BJ (cell line): ENCODE results near the gene NECTIN2. TPM values are rescaled to one million over a fixed set of nuclear protein-coding genes. Genes with fewer than 3 reads are reported as not detected.
A peak's percentile ranks its signal among the peaks of the same experiment; 100 is the strongest.

Experiments used
- CTCF ChIA-PET: fragments of 350-600 bp; formaldehyde crosslinking; extraction: SDS; loops from one replicate; lab custom pipeline; 2021; ENCODE audit warnings: antibody characterized with exemption, inconsistent platforms; lab: Yijun Ruan, JAX
- POLR2A ChIA-PET: fragments of 300-600 bp; sonication (Branson Sonifier 250); formaldehyde crosslinking; extraction: SDS; loops from one replicate; lab custom pipeline; 2021; ENCODE audit warnings: antibody characterized with exemption; lab: Charles Lee
- DNase-seq: peaks from one replicate; pipeline ENCODE4 v3.0.0-alpha.2; 2011; ENCODE audit warnings: low read depth
- H3K27me3 ChIP-seq: 2 replicates; pipeline ENCODE4 v1.6.0; 2011; ENCODE audit warnings: low read length; ENCODE audit not compliant: control insufficient read depth, insufficient read depth
- H3K36me3 ChIP-seq: 2 replicates; pipeline ENCODE4 v1.5.1; 2011; ENCODE audit warnings: low read length; ENCODE audit not compliant: control insufficient read depth, insufficient read depth
- H3K4me3 ChIP-seq: 2 replicates; pipeline ENCODE4 v1.5.1; 2011; ENCODE audit warnings: low read depth, mild to moderate bottlenecking, control low read depth, low read length
- polyA plus RNA-seq: library from polyadenylated mRNA; depleted of rRNA; stranded (reverse); fragments of >200 nt; gene quantifications from 2 replicates; pipeline ENCODE4 v1.2.3, GENCODE V29; 2011
- TF ChIP-seq, protein P1 (sequence below): IDR thresholded peaks from 2 replicates; pipeline ENCODE4 v1.5.1; 2011; ENCODE audit warnings: low read depth, mild to moderate bottlenecking, control low read depth, inconsistent platforms, low read length, moderate library complexity; ENCODE audit not compliant: insufficient read depth

NECTIN2 gene
- polyA plus RNA-seq, 1 experiment = 107 TPM

DNA sequence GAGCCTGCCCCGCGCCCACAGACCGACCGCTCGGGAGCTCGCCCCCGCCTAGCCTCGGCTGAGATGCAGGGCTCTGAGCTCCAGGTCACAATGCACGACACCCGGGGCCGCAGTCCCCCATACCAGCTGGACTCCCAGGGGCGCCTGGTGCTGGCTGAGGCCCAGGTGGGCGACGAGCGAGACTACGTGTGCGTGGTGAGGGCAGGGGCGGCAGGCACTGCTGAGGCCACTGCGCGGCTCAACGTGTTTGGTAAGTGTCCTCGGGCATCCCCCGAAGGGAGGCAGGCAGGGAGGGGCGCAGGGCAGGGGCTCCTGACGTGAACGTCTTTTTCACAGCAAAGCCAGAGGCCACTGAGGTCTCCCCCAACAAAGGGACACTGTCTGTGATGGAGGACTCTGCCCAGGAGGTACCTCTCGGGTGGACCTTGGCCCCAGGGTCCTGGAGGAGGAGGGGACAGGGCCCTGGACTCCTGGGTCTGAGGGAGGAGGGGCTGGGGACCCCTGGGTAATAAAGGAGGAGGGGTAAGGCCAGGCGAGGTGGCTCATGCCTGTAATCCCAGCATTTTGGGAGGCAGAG lies 33.9 kb upstream of the NECTIN2 start:
- no peak for DNase-seq
- Histone ChIP-seq H3K36me3 (peaks cover 7% of the 10 kb centered on the region), H3K4me3 (no peak overlapping the region), H3K27me3 (no peaks in the 10 kb centered on the region; the same call in 1 of the 2 replicates)
- ChIA-PET CTCF (interaction anchor here (0.9 kb wide), 1 partner anchor 28 kb away, joined by 3 read pairs; no protein-coding TSS in a partner anchor), POLR2A (no interaction called here)
- TF ChIP-seq, protein P1, sequence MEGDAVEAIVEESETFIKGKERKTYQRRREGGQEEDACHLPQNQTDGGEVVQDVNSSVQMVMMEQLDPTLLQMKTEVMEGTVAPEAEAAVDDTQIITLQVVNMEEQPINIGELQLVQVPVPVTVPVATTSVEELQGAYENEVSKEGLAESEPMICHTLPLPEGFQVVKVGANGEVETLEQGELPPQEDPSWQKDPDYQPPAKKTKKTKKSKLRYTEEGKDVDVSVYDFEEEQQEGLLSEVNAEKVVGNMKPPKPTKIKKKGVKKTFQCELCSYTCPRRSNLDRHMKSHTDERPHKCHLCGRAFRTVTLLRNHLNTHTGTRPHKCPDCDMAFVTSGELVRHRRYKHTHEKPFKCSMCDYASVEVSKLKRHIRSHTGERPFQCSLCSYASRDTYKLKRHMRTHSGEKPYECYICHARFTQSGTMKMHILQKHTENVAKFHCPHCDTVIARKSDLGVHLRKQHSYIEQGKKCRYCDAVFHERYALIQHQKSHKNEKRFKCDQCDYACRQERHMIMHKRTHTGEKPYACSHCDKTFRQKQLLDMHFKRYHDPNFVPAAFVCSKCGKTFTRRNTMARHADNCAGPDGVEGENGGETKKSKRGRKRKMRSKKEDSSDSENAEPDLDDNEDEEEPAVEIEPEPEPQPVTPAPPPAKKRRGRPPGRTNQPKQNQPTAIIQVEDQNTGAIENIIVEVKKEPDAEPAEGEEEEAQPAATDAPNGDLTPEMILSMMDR = no peak

- H3K4me3 ChIP-seq = no peak overlapping the region
- TF ChIP-seq, protein P1 = peak; percentile 8; the same call in 1 of the 2 replicates
- ChIA-PET CTCF (interaction anchor here (0.7 kb wide), 1 partner anchor 18 kb away, joined by 4 read pairs; no protein-coding TSS in a partner anchor), POLR2A (no interaction called here)
- no peaks in the 10 kb centered on the region for H3K27me3 ChIP-seq
- no peak for DNase-seq
- peaks cover 7% of the 10 kb centered on the region for H3K36me3 ChIP-seq
These were observed 32.8 kb upstream of the NECTIN2 start for GRCh38 chr19:44813070-44813840.

DNA sequence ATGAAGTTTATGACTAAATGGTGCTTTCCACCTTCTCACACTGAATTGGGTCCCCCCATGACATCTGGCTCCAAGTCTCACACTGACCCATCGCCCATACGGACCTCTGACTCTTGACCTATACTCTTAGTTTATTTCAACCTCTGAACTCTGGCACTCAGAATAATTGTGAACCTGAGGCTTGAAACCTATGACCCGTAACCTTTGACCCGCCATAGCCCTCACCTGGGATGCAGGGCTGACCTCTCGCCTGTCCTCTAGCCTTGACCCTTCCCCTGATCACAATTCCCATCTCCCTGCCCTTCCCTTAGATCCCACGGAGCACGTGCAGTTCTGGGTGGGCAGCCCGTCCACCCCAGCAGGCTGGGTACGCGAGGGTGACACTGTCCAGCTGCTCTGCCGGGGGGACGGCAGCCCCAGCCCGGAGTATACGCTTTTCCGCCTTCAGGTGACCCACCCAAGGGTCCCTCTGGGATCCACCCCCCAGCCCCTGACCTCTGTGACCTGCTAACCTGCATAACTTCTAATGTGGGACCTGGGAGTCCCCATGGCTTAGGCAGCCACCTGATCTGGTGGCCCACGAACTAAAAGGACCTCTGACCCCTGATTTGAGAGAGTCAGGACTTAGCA lies 32.1 kb upstream of the NECTIN2 start:
- TF ChIP-seq, protein P1 = no peak
- Histone ChIP-seq H3K4me3 (no peak overlapping the region), H3K36me3 (peaks cover 7% of the 10 kb centered on the region), H3K27me3 (no peaks in the 10 kb centered on the region)
- POLR2A ChIA-PET = no interaction called here
- no peak for DNase-seq
- CTCF ChIA-PET = no interaction called here

DNA sequence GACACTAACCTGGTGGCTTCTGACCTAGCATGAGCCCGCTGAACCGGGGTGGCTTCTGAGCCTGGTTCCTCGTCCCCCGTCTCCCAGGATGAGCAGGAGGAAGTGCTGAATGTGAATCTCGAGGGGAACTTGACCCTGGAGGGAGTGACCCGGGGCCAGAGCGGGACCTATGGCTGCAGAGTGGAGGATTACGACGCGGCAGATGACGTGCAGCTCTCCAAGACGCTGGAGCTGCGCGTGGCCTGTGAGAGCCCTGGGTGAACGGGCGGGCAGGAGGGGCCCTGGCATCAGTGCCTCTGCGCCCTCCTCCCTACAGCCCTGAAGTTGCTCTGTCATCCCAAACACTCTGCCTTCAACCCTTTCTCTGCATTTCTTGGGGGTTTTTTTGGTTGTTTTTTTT lies 31.6 kb upstream of the NECTIN2 start:
- CTCF ChIA-PET = no interaction called here
- Histone ChIP-seq H3K36me3 (peaks cover 7% of the 10 kb centered on the region), H3K4me3 (no peak overlapping the region), H3K27me3 (no peaks in the 10 kb centered on the region)
- no peak for DNase-seq
- POLR2A ChIA-PET = no interaction called here
- TF ChIP-seq, protein P1 = no peak

DNA sequence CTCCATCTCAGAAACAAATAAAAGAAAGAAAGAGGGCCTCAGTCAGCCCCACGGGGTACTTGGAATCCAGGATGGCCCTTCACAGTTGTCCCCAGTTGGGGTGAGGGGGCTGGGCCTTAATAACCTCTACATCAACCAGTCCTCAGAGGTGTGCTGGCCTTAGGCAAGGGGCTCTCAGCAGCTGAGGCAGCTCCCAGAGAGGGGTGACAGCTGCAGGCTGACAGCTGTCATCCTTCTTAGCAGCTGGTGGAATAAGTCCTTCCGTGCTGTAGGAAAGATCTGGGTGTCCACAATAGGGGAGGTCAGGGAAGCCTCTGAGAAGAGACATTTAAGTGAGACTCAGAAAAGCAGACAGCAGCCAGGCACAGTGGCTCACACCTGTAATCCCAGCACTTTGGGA lies 29.8 kb upstream of the NECTIN2 start:
- POLR2A ChIA-PET = no interaction called here
- DNase-seq = no peak

More for the DNA sequence above, 29.8 kb upstream of the NECTIN2 start:
- Histone ChIP-seq H3K27me3 (no peaks in the 10 kb centered on the region), H3K4me3 (no peak overlapping the region), H3K36me3 (peaks cover 7% of the 10 kb centered on the region)
- CTCF ChIA-PET = interaction anchor here (1.6 kb wide), 1 partner anchor 24 kb away, joined by 3 read pairs; no protein-coding TSS in a partner anchor
- TF ChIP-seq, protein P1 = no peak
